Stimulated activated CD4-positive, alpha-beta T cell treated with anti-CD3 and anti-CD28 coated beads, Interleukin-15, amount 100 ng/mL, for 48 hours (primary cell): Measurements from ENCODE around the gene MAMLD1.
"Not testable (repeated sequence)": the region's sequence is repeated elsewhere in the genome, so short reads cannot be mapped to it uniquely, and the experiment has no call there.

Experiments used
- DNase-seq, 2 donors: peaks; one replicate each; pipeline ENCODE4 v3.0.0-alpha.2; 2020; ENCODE audit warnings: low read depth in 2 of 2

The MAMLD1 gene, protein sequence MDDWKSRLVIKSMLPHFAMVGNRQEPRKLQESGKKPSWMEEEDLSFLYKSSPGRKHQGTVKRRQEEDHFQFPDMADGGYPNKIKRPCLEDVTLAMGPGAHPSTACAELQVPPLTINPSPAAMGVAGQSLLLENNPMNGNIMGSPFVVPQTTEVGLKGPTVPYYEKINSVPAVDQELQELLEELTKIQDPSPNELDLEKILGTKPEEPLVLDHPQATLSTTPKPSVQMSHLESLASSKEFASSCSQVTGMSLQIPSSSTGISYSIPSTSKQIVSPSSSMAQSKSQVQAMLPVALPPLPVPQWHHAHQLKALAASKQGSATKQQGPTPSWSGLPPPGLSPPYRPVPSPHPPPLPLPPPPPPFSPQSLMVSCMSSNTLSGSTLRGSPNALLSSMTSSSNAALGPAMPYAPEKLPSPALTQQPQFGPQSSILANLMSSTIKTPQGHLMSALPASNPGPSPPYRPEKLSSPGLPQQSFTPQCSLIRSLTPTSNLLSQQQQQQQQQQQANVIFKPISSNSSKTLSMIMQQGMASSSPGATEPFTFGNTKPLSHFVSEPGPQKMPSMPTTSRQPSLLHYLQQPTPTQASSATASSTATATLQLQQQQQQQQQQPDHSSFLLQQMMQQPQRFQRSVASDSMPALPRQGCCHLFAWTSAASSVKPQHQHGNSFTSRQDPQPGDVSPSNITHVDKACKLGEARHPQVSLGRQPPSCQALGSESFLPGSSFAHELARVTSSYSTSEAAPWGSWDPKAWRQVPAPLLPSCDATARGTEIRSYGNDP

GRCh38 chrX:150362599-150363481, at the start of gene MAMLD1:
TSS of gene MAMLD1 (plus strand) at chrX:150363317. CDS start at chrX:150445517, 82,200 bp downstream.
- DNase-seq: no peak

- no peak for DNase-seq
Observed at GRCh38 chrX:150313514-150313913, 49.6 kb upstream of the MAMLD1 start.

GRCh38 chrX:150314186-150314585, 48.9 kb upstream of the MAMLD1 start:
- DNase-seq: no peak

DNA sequence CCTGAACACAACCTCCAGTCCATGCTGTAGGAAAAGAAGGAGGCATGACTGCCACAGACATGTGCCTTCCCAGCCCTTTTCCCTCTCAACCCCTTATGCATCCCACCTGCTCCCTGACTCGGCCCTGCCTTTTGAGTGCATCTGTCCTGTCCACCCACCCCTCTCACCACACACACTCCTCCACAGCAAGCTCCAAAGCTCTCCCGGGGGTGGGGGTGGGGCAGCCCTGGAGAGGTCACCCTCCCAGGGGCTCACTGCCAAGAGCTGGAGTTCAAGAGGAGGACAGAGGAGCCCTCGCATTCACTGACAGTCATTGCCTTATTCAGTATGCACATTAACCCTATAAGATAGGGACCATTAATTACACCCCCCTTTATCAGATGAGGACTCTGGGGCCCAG, 46.6 kb upstream of the MAMLD1 start:
- DNase-seq: no peak

- no peak for DNase-seq
Observed at GRCh38 chrX:150323020-150323419, 40.1 kb upstream of the MAMLD1 start.

DNA sequence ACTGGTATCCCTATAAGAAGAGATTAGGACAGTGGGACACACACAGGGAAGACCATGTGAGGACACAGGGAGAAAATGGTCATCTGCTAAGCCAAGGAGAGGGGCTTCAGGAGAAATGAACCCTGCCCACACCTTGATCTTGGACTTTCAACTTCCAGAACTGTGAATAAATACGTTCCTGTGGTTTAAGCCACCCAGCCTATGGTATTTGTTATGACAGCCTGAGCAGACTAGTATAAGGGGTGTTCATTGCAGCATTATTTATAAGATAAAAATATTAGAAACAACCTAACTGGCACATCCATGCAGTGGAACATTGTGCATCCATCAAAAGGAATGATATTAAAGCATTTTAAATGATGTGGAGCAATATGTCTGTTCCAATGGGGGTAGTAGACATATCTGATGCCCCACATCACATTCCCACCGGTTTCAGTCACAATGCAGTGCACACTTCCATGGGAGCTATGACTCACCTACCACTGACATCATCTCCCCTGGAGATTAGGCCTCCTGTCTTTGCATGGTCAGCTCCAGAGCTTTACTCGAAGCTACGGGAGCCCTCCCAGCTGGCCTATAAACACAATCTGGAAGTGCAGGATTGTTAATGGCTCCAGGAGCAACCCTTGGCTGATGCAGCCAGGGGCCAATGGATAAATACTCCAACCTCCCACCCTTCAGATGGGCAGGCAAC, 38.9 kb upstream of the MAMLD1 start:
- no peak for DNase-seq

GRCh38 chrX:150324919-150325318, 38.2 kb upstream of the MAMLD1 start:
- DNase-seq: no peak

DNA sequence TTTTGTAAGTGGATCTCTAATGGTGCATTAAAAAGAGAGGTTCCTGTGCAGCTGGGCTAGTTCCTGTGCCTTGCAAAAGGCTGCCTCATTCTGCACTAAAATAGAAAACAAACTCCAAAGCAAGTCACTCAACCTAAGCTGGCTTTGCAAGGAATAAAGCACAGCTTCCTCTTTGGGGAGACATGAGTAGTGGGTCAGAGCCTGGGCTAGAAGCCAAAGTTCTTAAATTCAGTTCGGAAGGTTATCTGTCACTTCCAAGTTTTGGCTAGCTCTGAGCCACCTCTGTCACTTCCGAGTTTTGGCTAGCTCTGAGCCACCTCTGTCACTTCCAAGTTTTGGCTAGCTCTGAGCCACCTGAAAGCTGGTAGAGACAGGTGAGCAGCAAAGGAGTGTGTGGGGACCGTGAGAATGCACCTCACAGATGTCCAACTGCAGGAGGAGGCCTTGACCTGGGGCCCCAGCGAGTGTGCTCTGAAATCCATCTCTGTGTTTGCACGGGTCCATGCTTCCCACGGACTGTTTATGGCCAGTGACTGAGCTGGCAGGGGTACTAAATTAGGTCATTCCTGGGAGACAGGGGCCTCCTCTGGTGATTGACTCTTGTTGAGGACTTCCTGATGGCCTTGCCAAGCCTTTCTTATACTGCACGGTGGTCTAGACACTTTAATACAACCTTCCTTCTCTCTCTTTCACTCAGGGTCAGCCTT, 36.4 kb upstream of the MAMLD1 start:
- DNase-seq: no peak

DNA sequence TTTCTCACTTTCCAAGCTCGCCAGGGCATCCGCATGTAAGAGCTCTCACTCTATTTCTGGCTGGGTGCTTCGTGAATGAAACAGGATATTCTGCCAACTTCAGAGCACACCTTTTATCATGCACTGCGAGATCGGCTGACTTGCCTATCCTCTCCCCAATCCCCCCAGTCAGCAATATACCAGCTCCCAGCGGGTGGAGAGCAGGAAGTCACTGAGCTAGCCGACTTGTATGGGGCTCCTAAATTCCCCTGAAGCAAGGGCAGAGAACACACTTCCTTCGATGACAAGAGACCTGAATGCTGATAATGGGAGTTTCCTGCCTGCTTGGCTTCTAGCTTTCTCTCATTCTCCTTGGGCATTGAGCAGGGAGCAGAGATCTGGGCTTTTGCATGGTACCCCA, 33.8 kb upstream of the MAMLD1 start:
- DNase-seq: no peak

DNA sequence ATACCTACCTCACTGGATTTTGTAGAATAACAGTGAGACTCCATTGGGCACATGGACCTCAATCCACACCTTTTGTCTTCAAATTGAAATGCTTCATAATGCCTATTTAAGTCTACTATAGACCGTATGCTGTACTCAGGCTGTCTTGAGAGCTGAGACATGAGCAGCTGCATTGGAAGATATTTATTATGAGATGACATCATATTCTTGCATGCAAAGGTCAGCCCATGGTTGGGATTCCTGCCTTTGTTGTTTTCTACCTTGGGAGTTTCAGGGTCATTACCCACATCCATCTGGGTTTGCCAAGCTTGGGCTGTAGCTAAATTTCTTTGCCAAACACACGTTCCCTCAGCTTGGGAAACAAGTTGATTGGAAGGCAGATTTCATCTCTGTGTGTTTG, 33.2 kb upstream of the MAMLD1 start:
- no peak for DNase-seq

DNA sequence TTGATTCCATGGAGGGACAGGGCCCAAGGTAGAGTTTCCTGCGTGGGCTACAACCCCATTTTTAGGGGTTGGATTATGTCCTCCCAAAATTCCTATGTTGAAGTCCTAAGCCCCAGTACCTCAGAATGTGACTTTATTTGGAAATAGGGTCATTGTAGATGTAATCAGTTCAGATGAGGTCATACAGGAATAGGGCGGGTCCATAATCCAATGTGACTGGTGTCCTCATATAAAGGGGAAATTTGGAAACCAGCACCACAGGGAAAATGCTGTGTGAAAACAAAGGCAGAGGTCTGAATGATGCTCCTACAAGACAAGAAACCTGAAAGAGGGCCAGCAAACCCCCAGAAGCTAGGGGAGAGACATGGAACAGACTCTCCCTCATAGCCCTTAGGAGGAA, 31.1 kb upstream of the MAMLD1 start:
- no peak for DNase-seq

- DNase-seq: no peak
Observed at GRCh38 chrX:150334100-150334499, 29.0 kb upstream of the MAMLD1 start.

GRCh38 chrX:150334981-150335380, 28.1 kb upstream of the MAMLD1 start:
- no peak for DNase-seq

GRCh38 chrX:150337026-150337425, 26.1 kb upstream of the MAMLD1 start:
- no peak for DNase-seq

DNA sequence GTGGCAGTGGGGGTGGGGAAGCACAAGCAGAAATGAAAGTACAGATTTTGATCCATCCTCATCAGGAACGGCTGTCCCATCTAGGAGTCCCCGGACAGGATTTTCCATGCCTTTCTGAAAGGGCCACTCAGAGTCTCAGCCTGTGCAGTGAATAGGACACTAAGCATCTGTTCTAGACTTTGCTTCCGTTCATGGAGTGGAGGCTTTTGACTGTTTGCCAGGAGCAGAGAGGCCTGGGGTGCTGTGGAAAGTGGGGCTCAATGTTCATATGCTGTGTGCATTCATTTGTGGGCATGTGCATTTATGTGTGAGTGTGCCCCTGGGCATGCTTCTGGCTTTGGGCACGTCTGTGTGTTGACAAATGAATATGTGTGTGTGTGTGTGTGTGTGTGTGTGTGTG, 25.6 kb upstream of the MAMLD1 start:
- DNase-seq: no peak

DNA sequence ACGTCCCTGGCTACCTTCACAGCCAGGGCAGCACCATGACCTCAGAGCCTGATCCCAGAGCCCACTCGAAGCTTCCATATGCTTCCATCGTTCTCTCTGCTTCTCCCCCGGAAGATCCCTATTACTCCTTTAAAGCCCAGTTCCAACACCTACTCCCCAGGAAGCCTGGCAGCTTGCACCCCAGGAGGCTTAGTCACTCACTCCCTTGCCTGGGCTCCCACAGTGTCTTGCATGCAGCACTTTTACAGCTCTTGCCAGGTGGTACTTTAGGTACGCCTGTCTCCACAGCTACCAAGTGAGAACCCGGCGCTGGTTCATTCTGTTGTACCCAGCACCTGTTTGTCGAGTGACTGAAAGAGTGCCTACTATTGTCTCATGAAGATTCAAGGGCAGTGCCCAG, 24.5 kb upstream of the MAMLD1 start:
- no peak for DNase-seq

DNA sequence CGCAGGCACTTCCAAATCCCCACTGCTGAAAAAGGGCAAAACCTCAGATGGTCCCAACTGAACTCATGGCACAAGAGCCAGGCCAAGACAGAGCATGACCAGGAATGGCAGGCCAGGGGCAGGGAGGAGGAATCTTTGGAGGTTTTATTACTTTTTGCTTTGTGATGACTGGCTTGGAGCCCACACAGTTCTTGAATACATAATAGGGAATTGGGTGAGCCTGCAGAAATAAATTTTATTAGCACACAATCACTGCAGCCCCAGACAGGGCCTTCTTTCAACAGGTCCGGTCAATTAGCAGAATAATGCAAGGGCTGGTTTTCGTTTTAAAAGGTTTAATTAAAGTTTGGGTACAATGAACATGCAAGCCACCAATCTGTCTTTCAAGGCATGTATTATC, 23.4 kb upstream of the MAMLD1 start:
- DNase-seq: no peak

DNA sequence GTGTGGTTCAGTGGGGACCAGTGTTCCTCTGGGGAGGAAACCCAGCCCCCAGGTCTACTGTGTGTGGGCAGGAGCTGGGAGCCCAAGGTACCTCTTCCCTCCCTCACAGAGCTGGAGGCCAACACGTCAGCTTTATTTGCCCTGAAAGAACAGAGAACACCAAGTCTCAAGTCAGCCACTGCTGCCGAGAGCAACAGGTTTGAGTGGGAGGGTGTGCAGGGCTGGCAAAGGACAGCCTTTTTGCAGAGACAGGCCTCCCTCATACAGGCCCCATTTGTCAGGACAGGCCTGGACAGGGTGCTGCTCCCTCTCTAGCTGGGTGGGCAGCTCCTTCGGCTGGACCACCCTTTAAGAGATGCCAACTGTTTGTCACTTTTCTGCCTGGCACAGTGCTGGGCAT, 22.8 kb upstream of the MAMLD1 start:
- not testable (repeated sequence) for DNase-seq

GRCh38 chrX:150347471-150347870, 15.6 kb upstream of the MAMLD1 start:
- DNase-seq: no peak

GRCh38 chrX:150348365-150348764, 14.8 kb upstream of the MAMLD1 start:
- DNase-seq: no peak

DNA sequence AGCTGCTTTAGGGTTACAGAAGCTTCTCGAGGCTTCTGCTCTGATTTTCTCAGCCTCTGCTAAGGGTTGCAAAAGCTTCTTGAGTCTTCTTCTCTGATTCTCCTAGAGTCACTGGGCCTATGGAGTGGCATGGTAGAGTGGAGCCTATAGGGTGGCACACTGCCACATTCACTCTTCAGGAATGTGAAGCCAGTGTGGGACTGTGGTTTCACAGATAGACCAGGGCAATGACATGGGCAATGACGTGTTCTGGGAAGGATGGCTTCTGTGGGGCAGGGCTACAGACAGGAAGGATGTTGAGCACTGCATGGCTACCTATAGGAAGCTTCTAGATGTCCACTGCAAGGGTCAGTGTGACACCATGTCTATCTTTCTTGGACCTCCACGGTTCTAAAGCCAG, 11.0 kb upstream of the MAMLD1 start:
- no peak for DNase-seq
